Thyroid gland (tissue), 4 donors: ENCODE data around the gene SLC25A24.

Experiments used
- CTCF ChIP-seq, 6 experiments: fragments of 200-600 bp in 3 of 6; fragments of 450-650 bp in 3 of 6; sonication (generic) in 3 of 6; IDR thresholded peaks; one replicate each; pipeline ENCODE4 v1.5.1; 2016 to 2019; ENCODE audit warnings: antibody characterized with exemption in 6 of 6, mild to moderate bottlenecking in 2 of 6, inconsistent platforms in 1 of 6, moderate library complexity in 1 of 6
- POLR2A ChIP-seq, 2 donors: fragments of 450-650 bp; IDR thresholded peaks; one replicate each; pipeline ENCODE4 v1.6.1; 2017; ENCODE audit warnings: antibody characterized with exemption in 2 of 2, mild to moderate bottlenecking in 2 of 2, moderate library complexity in 1 of 2

- TF ChIP-seq CTCF (IDR thresholded peaks at IDR 0.05) (peak in 1 of 6 experiments; percentile 4), POLR2A (IDR thresholded peaks at IDR 0.05) (peak in 1 of 2 donors; percentile 86)
These were observed at the start of gene SLC25A24 for GRCh38 chr1:108199781-108200686.
